OCI-LY1 (cell line): ENCODE results near the gene PRRC2C.

Experiments
- H2AFZ ChIP-seq: fragments of 200-600 bp; sonication (generic), shearing (Covaris generic); 2 replicates; pipeline ENCODE4 v1.6.0; 2014; ENCODE audit warnings: antibody characterized with exemption, mild to moderate bottlenecking, low read length
- H3F3A ChIP-seq: fragments of 200-600 bp; sonication (generic), shearing (Covaris generic); 2 replicates; pipeline ENCODE4 v1.6.0; 2014; ENCODE audit warnings: mild to moderate bottlenecking, antibody characterized with exemption, low read length, moderate library complexity; ENCODE audit not compliant: insufficient read depth
- H3K27ac ChIP-seq: fragments of 200-600 bp; sonication (generic); 2 replicates; pipeline ENCODE4 v1.5.1; 2014; ENCODE audit warnings: low read length, mixed run types, mild to moderate bottlenecking, low read depth; ENCODE audit not compliant: poor library complexity, severe bottlenecking
- H3K27me3 ChIP-seq: fragments of 200-600 bp; sonication (generic); 2 replicates; pipeline ENCODE4 v1.6.0; 2014; ENCODE audit warnings: antibody characterized with exemption, mild to moderate bottlenecking, low read length, moderate library complexity; ENCODE audit not compliant: insufficient read depth
- H3K36me3 ChIP-seq: fragments of 200-600 bp; sonication (generic); 2 replicates; pipeline ENCODE4 v1.6.1; 2014; ENCODE audit warnings: mild to moderate bottlenecking, antibody characterized with exemption, low read length, moderate library complexity, mixed read lengths; ENCODE audit not compliant: insufficient read depth
- H3K4me1 ChIP-seq: fragments of 200-600 bp; sonication (generic); 2 replicates; pipeline ENCODE4 v1.5.1; 2014; ENCODE audit warnings: mild to moderate bottlenecking, low read length, moderate library complexity; ENCODE audit not compliant: insufficient read depth, severe bottlenecking
- H3K4me2 ChIP-seq: fragments of 200-600 bp; sonication (generic), shearing (Covaris generic); 2 replicates; pipeline ENCODE4 v1.6.1; 2014; ENCODE audit warnings: low read length
- H3K4me3 ChIP-seq: fragments of 200-600 bp; sonication (generic); 2 replicates; pipeline ENCODE4 v1.5.1; 2014; ENCODE audit warnings: low read length, low read depth, mild to moderate bottlenecking, mixed read lengths; ENCODE audit not compliant: poor library complexity, severe bottlenecking
- H3K79me2 ChIP-seq: fragments of 200-600 bp; shearing (Covaris generic); 2 replicates; pipeline ENCODE4 v1.6.1; 2016; ENCODE audit warnings: mixed run types, low read length, mixed read lengths; ENCODE audit not compliant: insufficient read depth
- H3K9ac ChIP-seq: fragments of 200-600 bp; sonication (generic), shearing (Covaris generic); 2 replicates; pipeline ENCODE4 v1.6.1; 2014; ENCODE audit warnings: mild to moderate bottlenecking, low read length, mixed read lengths
- H3K9me2 ChIP-seq: fragments of 200-600 bp; sonication (generic), shearing (Covaris generic); 2 replicates; pipeline ENCODE4 v1.6.1; 2014; ENCODE audit warnings: low read depth, mild to moderate bottlenecking, low read length, mixed read lengths
- H3K9me3 ChIP-seq: fragments of 200-600 bp; shearing (Covaris generic); 2 replicates; pipeline ENCODE4 v1.6.1; 2014; ENCODE audit warnings: low read length, mixed read lengths
- H4K20me1 ChIP-seq: fragments of 200-600 bp; sonication (generic), shearing (Covaris generic); 2 replicates; pipeline ENCODE4 v1.6.0; 2016; ENCODE audit warnings: mild to moderate bottlenecking, low read length; ENCODE audit not compliant: insufficient read depth
- CTCF ChIP-seq: fragments of 200-600 bp; sonication (generic), shearing (Covaris generic); IDR thresholded peaks from 2 replicates; pipeline ENCODE4 v1.5.1; 2017; ENCODE audit warnings: mild to moderate bottlenecking, antibody characterized with exemption, low read length, moderate library complexity, mixed read lengths
- EZH2 ChIP-seq: fragments of 200-600 bp; sonication (generic), shearing (Covaris generic); IDR thresholded peaks from 2 replicates; pipeline ENCODE4 v1.8.0; 2017; ENCODE audit warnings: borderline replicate concordance, mixed run types, mild to moderate bottlenecking, antibody characterized with exemption, low read length, moderate library complexity, mixed read lengths

PRRC2C gene

GRCh38 chr1:171446386-171446785 lies 38.9 kb upstream of the PRRC2C start:
- no peak overlapping the region for H2AFZ ChIP-seq
- no peak overlapping the region for H3K4me3 ChIP-seq
- no peaks in the 10 kb centered on the region for H3K4me1 ChIP-seq
- H3K9me3 ChIP-seq: no peaks in the 10 kb centered on the region
- TF ChIP-seq CTCF: no peak
- no peak for TF ChIP-seq EZH2
- H3K9ac ChIP-seq: no peak overlapping the region
- no peaks in the 10 kb centered on the region for H3F3A ChIP-seq
- H3K79me2 ChIP-seq: no peaks in the 10 kb centered on the region
- H3K4me2 ChIP-seq: no peak overlapping the region
- H4K20me1 ChIP-seq: no peaks in the 10 kb centered on the region
- H3K9me2 ChIP-seq: no peaks in the 10 kb centered on the region
- no peaks in the 10 kb centered on the region for H3K36me3 ChIP-seq
- H3K27me3 ChIP-seq: no peaks in the 10 kb centered on the region; the same call in 1 of the 2 replicates
- H3K27ac ChIP-seq: no peak overlapping the region

DNA sequence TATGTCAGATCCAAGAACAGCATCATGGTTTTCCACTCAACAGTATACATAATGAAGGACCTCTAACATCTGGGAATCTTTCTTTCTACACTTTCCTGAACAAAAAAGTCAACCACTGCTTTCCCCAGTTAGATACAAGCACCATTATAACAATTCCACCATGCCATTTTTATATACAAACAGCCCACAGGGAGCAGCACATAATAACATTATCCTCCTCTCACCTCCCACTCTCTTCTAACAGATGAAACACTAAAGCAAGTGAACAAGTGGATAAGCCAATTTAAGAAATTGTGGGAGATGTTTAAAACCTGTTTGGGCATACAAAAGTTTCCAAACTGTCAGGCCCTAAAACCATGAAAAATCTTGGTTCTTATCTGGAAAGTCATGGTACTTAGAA lies 29.4 kb upstream of the PRRC2C start:
- Histone ChIP-seq H3K9me2 (no peaks in the 10 kb centered on the region), H3K9ac (no peak overlapping the region), H3K27ac (no peak overlapping the region), H3K36me3 (no peaks in the 10 kb centered on the region), H3K9me3 (no peaks in the 10 kb centered on the region), H3K4me1 (no peaks in the 10 kb centered on the region), H3K4me3 (no peak overlapping the region), H3F3A (no peaks in the 10 kb centered on the region), H3K27me3 (no peaks in the 10 kb centered on the region), H4K20me1 (no peaks in the 10 kb centered on the region), H3K79me2 (no peaks in the 10 kb centered on the region), H3K4me2 (no peak overlapping the region), H2AFZ (no peak overlapping the region)
- TF ChIP-seq EZH2 (no peak), CTCF (no peak)

- Histone ChIP-seq H3K9me3 (no peaks in the 10 kb centered on the region), H3F3A (no peaks in the 10 kb centered on the region), H3K79me2 (no peaks in the 10 kb centered on the region), H4K20me1 (no peaks in the 10 kb centered on the region), H3K27ac (no peak overlapping the region), H3K36me3 (no peaks in the 10 kb centered on the region), H3K4me3 (no peak overlapping the region), H3K4me2 (no peak overlapping the region), H2AFZ (no peak overlapping the region), H3K9ac (no peak overlapping the region), H3K27me3 (no peaks in the 10 kb centered on the region), H3K9me2 (no peaks in the 10 kb centered on the region), H3K4me1 (no peaks in the 10 kb centered on the region)
- no peak for TF ChIP-seq EZH2
- no peak for TF ChIP-seq CTCF
Measured at GRCh38 chr1:171457412-171457811, 27.9 kb upstream of the PRRC2C start.
